EL (cell line): ENCODE results near the gene ENKUR.

ENCODE experiments used
- DNase-seq: peaks from one replicate; pipeline ENCODE4 v3.0.0-alpha.2; 2016

The ENKUR gene

DNA sequence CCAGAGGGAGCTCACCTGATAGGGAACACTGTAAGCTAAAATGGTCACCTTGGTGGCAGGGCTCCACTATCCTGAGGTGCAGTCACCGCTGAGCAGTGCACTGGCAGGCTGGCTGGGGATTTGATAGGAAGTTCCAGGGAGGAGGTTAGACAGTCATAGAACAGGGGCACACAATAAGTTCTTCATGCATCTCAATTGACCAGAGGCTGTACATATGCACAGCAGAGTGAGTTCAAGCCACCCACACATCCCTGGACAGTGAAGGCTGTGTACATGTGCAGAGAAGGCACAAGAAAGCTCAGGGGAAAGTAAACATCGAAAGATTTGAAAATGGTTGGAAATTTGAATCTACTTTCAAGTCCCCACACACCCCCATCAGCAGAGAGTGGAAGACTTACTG lies 77.4 kb downstream of the ENKUR start:
- DNase-seq, result no peak

DNA sequence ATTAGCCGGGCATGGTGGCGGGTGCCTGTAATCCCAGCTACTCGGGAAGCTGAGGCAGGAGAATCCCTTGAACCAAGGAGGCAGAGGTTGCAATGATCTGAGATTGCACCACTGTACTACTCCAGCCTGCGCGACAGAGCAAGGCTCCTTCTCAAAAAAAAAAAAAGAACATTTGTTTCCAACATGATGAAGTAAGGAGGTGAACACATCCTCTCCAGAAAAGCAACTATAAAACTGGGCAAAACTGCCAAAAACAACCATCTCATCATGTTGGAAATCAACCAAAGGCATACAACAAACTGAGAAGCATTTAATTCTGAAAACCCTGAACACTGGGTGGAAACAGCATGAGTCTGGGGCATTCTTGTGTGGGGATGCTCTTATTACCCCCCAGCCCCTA lies 77.9 kb downstream of the ENKUR start:
- DNase-seq, result no peak

DNA sequence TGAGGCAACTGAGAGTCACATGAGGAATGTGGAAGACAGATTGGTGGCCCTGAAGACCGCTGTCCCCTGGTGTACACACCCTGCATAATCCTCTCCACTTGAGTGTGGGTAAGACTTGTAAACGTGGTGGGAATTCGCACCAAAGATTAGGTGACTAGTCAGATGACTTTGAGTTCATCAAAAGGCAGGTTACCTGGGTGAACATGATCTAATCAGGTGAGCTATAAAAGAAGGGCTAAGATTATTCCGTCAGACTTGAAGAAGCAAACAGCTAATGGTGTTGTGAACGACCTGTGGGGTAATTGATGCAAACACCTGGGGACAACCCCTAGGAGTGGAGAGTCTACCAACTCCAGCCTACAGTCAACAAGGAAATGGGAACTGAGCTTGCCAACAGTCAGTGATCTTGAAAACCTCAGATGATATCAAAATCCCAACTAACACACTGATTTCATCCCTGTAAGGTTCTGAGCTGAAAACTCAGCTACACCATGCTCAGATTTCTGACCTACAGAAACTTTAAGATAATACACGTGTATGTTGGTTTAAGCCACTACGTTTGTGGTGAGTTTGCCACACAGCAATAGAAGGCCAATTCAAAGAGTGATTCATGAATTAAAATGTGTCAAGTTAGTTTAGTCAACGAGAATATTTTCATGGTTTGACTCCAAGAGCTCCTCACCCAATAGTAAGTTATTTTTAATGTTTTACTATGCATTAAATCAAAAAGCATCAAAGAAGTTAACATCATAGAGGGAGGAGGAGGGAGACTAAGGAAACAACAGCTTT lies 80.3 kb downstream of the ENKUR start:
- DNase-seq, result no peak
